B cell (primary cell): ENCODE data around the gene BLTP1.

Source experiments
- EZH2 ChIP-seq: IDR thresholded peaks from 2 replicates; pipeline ENCODE4 v1.6.1; 2012; ENCODE audit warnings: borderline replicate concordance, low read depth, mild to moderate bottlenecking, moderate library complexity, low read length; ENCODE audit not compliant: insufficient read depth, poor library complexity, severe bottlenecking
- TF ChIP-seq, protein P1 (sequence below): fragments of 200-600 bp; IDR thresholded peaks from one replicate; pipeline ENCODE4 v1.8.0; 2022; ENCODE audit warnings: antibody characterized with exemption, mild to moderate bottlenecking

DNA sequence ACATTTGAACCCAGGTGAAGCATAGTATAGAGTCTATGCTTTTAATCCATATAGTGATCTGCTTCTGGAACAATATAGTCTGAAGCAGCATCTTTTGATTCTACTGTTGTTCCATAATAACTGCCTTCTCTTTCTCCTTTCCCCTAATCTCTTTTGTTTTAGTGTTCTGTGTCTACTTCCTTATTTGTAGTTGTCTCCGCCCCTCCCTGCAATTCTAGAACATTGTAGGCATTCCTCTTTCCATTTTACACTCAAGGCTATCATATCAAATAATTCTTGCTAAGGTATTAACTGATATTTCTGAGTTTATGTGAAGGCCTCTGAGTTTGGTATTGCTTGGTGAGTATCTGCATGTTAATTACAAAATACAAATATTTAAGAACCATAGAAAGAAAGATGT lies 11.6 kb downstream of the BLTP1 start:
- TF ChIP-seq, protein P1, sequence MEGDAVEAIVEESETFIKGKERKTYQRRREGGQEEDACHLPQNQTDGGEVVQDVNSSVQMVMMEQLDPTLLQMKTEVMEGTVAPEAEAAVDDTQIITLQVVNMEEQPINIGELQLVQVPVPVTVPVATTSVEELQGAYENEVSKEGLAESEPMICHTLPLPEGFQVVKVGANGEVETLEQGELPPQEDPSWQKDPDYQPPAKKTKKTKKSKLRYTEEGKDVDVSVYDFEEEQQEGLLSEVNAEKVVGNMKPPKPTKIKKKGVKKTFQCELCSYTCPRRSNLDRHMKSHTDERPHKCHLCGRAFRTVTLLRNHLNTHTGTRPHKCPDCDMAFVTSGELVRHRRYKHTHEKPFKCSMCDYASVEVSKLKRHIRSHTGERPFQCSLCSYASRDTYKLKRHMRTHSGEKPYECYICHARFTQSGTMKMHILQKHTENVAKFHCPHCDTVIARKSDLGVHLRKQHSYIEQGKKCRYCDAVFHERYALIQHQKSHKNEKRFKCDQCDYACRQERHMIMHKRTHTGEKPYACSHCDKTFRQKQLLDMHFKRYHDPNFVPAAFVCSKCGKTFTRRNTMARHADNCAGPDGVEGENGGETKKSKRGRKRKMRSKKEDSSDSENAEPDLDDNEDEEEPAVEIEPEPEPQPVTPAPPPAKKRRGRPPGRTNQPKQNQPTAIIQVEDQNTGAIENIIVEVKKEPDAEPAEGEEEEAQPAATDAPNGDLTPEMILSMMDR = no peak
- TF ChIP-seq EZH2 = no peak
